ENCODE measurements around the gene ZMYND15. TPM values are rescaled to one million over a fixed set of nuclear protein-coding genes. Genes with fewer than 3 reads are reported as not detected.

ZMYND15 gene
- total and polyA plus RNA-seq, 2 donors (not counting 3 experiments of a cell fraction or from before 2014, with no cell fraction given): 0.12 to 0.44 TPM

DNA sequence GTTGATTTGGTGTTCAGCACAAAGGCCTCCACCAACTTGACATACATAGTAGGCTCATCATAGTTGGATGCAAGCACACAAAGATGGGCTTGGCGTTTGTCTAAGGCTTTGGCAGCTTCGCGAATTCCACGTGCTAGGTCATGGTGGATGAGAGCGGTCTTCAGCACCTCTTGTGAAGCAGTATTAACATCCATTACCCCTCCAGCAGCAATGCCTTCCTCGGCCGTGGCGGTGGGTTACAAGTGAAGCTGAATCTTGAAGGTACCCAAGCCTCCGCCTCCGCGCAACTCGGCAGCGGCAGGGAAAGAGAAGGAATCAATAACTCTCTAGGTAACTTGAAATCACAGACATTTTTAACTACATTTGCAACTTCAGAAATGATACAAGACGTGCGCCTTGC lies 34.6 kb upstream of the ZMYND15 start:
- no peak overlapping the region for H3K9ac ChIP-seq (replicated peaks; ENCODE audit: extremely low read depth, insufficient read depth, low read length)
- no peak overlapping the region for H2AFZ ChIP-seq (ENCODE audit: low read depth, low read length)
- peak overlapping the region; percentile 32 for H3K4me2 ChIP-seq (ENCODE audit: insufficient read depth, low read length)
- no peaks in the 10 kb centered on the region for H3K9me3 ChIP-seq (replicated peaks; ENCODE audit: control insufficient read depth, insufficient read depth, low read length)
- H3K27me3 ChIP-seq (ENCODE audit: control insufficient read depth in 2 of 2, insufficient read depth in 2 of 2, low read length in 2 of 2): no peaks in the 10 kb centered on the region
- ChIA-PET CTCF (interaction anchor here (1.6 kb wide), 1 partner anchor 85 kb away, joined by 3 read pairs; no protein-coding TSS in a partner anchor), POLR2A (no interaction called here)
- no peak for FAIRE-seq
- intact Hi-C loops (cut with micrococcal nuclease): no loop called here
- H3K9me1 ChIP-seq (replicated peaks; ENCODE audit: control insufficient read depth, extremely low read depth, insufficient read depth, low read length): no peaks in the 10 kb centered on the region
- H4K20me1 ChIP-seq (replicated peaks; ENCODE audit: control insufficient read depth, extremely low read depth, insufficient read depth, low read length): no peaks in the 10 kb centered on the region
- dilution Hi-C loops (cut with MboI; ENCODE audit: extremely low pct_ligation_motif_present, low sequenced_read_pairs): no loop called here
- no peaks in the 10 kb centered on the region for H3K36me3 ChIP-seq (ENCODE audit: control insufficient read depth in 2 of 2, extremely low read depth in 1 of 2, insufficient read depth in 2 of 2, low read length in 2 of 2)
- no peak overlapping the region for H3K27ac ChIP-seq (ENCODE audit: insufficient read depth, low read depth, low read length)
- TF ChIP-seq MYC (IDR thresholded peaks at IDR 0.05; ENCODE audit: low read depth, low read length): no peak
- no peak for TF ChIP-seq GATA2 (IDR thresholded peaks at IDR 0.05; ENCODE audit: insufficient read depth, insufficient read length, low read depth, low read length)
- TF ChIP-seq, protein P1, sequence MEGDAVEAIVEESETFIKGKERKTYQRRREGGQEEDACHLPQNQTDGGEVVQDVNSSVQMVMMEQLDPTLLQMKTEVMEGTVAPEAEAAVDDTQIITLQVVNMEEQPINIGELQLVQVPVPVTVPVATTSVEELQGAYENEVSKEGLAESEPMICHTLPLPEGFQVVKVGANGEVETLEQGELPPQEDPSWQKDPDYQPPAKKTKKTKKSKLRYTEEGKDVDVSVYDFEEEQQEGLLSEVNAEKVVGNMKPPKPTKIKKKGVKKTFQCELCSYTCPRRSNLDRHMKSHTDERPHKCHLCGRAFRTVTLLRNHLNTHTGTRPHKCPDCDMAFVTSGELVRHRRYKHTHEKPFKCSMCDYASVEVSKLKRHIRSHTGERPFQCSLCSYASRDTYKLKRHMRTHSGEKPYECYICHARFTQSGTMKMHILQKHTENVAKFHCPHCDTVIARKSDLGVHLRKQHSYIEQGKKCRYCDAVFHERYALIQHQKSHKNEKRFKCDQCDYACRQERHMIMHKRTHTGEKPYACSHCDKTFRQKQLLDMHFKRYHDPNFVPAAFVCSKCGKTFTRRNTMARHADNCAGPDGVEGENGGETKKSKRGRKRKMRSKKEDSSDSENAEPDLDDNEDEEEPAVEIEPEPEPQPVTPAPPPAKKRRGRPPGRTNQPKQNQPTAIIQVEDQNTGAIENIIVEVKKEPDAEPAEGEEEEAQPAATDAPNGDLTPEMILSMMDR (IDR thresholded peaks at IDR 0.05; ENCODE audit: extremely low read depth in 1 of 2, insufficient read depth in 1 of 2, low read depth in 1 of 2, low read length in 2 of 2): no peak
- TF ChIP-seq EZH2 (IDR thresholded peaks at IDR 0.05; ENCODE audit: borderline replicate concordance, low read depth, low read length, severe bottlenecking): no peak
- no peak for TF ChIP-seq POLR2AphosphoS5 (IDR thresholded peaks at IDR 0.05; ENCODE audit: insufficient read depth, low read depth, low read length)
- TF ChIP-seq FOS (IDR thresholded peaks at IDR 0.05; ENCODE audit: borderline replicate concordance, insufficient read depth, low read length): no peak
- TF ChIP-seq, protein P2, sequence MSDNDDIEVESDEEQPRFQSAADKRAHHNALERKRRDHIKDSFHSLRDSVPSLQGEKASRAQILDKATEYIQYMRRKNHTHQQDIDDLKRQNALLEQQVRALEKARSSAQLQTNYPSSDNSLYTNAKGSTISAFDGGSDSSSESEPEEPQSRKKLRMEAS (IDR thresholded peaks at IDR 0.05; ENCODE audit: insufficient read depth, insufficient read length): no peak
- TF ChIP-seq JUN (IDR thresholded peaks at IDR 0.05; ENCODE audit: borderline replicate concordance, insufficient read depth, insufficient read length, low read depth): no peak
- TF ChIP-seq POLR2A (IDR thresholded peaks at IDR 0.05; ENCODE audit: low read depth, low read length): no peak
- H3K4me1 ChIP-seq (ENCODE audit: control insufficient read depth, extremely low read depth, insufficient read depth, low read length): peaks cover 16% of the 10 kb centered on the region
- H3K79me2 ChIP-seq (ENCODE audit: control insufficient read depth, insufficient read depth, low read length): peaks cover 34% of the 10 kb centered on the region
- no peak for DNase-seq (ENCODE audit: low read depth, low spot score)
- BruUV-seq (replicated peaks): no TSS peak
- no peak overlapping the region for H3K4me3 ChIP-seq (replicated peaks in 1 of 3; ENCODE audit: insufficient read depth in 1 of 3, low read depth in 1 of 3, low read length in 3 of 3)
